Smooth muscle cell of the brain vasculature (primary cell): ENCODE measurements around the gene TPGS1.
"Not testable (repeated sequence)": the region's sequence is repeated elsewhere in the genome, so short reads cannot be mapped to it uniquely, and the experiment has no call there.

Experiments used
- DNase-seq: peaks from one replicate; pipeline ENCODE4 v3.0.0-alpha.2; 2012; ENCODE audit warnings: low read depth, low spot score

Gene TPGS1

GRCh38 chr19:478236-478903, 28.9 kb upstream of the TPGS1 start:
- no peak for DNase-seq

GRCh38 chr19:478976-479375, 28.3 kb upstream of the TPGS1 start:
- no peak for DNase-seq

GRCh38 chr19:480016-480855, 27.1 kb upstream of the TPGS1 start:
- no peak for DNase-seq

- DNase-seq, result not testable (repeated sequence)
Measured at GRCh38 chr19:481100-481499, 26.2 kb upstream of the TPGS1 start.

GRCh38 chr19:482186-483041, 24.9 kb upstream of the TPGS1 start:
- DNase-seq, result no peak

GRCh38 chr19:483332-484072, 23.8 kb upstream of the TPGS1 start:
- no peak for DNase-seq

- DNase-seq, result no peak
Measured at GRCh38 chr19:484494-484893, 22.8 kb upstream of the TPGS1 start.

- no peak for DNase-seq
Measured at GRCh38 chr19:485077-485476, 22.2 kb upstream of the TPGS1 start.

GRCh38 chr19:485583-486236, 21.6 kb upstream of the TPGS1 start:
- no peak for DNase-seq

GRCh38 chr19:488505-489417, 18.5 kb upstream of the TPGS1 start:
- peak; percentile 83 for DNase-seq

- DNase-seq, result no peak
Measured at GRCh38 chr19:489418-490196, 17.7 kb upstream of the TPGS1 start.

GRCh38 chr19:491146-491741, 16.1 kb upstream of the TPGS1 start:
- DNase-seq, result no peak

- no peak for DNase-seq
Measured at GRCh38 chr19:492091-492531, 15.2 kb upstream of the TPGS1 start.

GRCh38 chr19:493391-494170, 13.7 kb upstream of the TPGS1 start:
- no peak for DNase-seq

- DNase-seq, result no peak
Measured at GRCh38 chr19:494171-495080, 12.9 kb upstream of the TPGS1 start.

- no peak for DNase-seq
Measured at GRCh38 chr19:495081-495401, 12.3 kb upstream of the TPGS1 start.
